ENCODE measurements around the gene HHIPL1.

DNA sequence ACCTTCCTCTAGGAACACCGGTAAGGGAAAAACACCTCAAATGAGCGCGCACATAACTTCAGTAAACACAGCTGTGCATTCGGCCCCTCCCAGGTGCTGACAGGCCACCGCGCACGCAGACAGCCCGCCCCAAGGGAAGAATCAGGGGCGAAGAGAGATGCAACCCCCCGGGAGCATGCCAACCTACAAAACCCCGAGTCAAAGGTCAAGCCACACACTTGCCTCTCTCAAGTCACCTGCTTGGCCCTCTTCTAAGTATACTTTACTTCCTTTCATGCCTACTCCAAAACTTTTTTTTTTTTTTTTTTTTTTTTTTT, 36.9 kb downstream of the HHIPL1 start:
- TF ChIP-seq, protein P1, sequence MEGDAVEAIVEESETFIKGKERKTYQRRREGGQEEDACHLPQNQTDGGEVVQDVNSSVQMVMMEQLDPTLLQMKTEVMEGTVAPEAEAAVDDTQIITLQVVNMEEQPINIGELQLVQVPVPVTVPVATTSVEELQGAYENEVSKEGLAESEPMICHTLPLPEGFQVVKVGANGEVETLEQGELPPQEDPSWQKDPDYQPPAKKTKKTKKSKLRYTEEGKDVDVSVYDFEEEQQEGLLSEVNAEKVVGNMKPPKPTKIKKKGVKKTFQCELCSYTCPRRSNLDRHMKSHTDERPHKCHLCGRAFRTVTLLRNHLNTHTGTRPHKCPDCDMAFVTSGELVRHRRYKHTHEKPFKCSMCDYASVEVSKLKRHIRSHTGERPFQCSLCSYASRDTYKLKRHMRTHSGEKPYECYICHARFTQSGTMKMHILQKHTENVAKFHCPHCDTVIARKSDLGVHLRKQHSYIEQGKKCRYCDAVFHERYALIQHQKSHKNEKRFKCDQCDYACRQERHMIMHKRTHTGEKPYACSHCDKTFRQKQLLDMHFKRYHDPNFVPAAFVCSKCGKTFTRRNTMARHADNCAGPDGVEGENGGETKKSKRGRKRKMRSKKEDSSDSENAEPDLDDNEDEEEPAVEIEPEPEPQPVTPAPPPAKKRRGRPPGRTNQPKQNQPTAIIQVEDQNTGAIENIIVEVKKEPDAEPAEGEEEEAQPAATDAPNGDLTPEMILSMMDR (conservative IDR thresholded peaks at IDR 0.05; ENCODE audit: low read length): no peak
- TF ChIP-seq EZH2phosphoT487 (IDR thresholded peaks at IDR 0.05; ENCODE audit: borderline replicate concordance): no peak

Measured in Loucy (cell line).